ENCODE measurements around the gene PPFIA3.

DNA sequence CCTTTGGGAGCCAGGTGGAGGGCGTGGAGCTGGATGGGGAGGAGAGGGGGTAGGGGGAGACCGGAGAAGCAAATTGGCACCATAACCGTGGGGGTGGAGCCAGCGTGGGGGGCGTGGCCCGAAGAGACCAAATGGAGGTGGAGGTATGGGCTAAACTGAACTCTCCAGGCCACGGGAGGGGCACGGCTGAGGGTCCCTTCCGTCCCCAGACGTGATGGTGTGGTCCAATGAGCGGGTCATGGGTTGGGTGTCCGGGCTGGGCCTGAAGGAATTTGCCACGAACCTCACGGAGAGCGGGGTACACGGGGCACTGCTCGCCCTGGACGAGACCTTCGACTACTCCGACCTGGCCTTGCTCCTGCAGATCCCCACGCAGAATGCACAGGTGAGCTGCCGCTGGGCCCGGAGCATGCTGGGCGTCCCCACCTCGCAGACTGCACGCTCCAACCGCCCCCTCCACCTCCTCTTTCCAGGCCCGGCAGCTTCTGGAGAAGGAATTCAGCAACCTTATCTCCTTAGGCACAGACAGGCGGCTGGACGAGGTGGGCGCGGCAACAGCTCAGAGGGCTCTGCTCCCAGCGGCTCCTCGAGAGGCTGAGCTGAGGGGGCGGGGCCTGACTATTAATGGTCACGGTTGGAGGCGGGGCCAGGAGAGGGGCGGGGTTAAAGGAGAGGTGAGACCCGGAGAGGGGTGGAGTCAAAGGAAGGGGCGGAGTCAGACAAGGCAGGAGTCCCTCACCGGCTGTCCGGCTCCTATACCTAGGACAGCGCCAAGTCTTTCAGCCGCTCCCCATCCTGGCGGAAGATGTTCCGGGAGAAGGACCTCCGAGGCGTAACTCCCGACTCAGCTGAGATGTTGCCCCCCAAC lies 29.7 kb downstream of the PPFIA3 start:
- TF ChIP-seq EZH2 (IDR thresholded peaks at IDR 0.05; ENCODE audit: borderline replicate concordance, low read length), result no peak
- TF ChIP-seq, protein P1, sequence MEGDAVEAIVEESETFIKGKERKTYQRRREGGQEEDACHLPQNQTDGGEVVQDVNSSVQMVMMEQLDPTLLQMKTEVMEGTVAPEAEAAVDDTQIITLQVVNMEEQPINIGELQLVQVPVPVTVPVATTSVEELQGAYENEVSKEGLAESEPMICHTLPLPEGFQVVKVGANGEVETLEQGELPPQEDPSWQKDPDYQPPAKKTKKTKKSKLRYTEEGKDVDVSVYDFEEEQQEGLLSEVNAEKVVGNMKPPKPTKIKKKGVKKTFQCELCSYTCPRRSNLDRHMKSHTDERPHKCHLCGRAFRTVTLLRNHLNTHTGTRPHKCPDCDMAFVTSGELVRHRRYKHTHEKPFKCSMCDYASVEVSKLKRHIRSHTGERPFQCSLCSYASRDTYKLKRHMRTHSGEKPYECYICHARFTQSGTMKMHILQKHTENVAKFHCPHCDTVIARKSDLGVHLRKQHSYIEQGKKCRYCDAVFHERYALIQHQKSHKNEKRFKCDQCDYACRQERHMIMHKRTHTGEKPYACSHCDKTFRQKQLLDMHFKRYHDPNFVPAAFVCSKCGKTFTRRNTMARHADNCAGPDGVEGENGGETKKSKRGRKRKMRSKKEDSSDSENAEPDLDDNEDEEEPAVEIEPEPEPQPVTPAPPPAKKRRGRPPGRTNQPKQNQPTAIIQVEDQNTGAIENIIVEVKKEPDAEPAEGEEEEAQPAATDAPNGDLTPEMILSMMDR (conservative IDR thresholded peaks at IDR 0.05 in 1 of 2, IDR thresholded peaks at IDR 0.05 in 1 of 2; ENCODE audit: extremely low read depth in 1 of 2, insufficient read depth in 1 of 2, low read depth in 1 of 2, low read length in 2 of 2), result no peak
